SK-MEL-5 (cell line): ENCODE measurements around the gene EPN1. TPM values are rescaled to one million over a fixed set of nuclear protein-coding genes. Genes with fewer than 3 reads are reported as not detected.

ENCODE experiments used
- DNase-seq: peaks from one replicate; pipeline ENCODE4 v3.0.0-alpha.2; 2016; ENCODE audit warnings: low read depth, low spot score
- in situ Hi-C: cut with HindIII; loops from 2 replicates; pipeline ENCODE4 v1.10.0; 2016; ENCODE audit warnings: low sequenced_read_pairs, high pct_unique_total_duplicates, low pct_unique_long_range_greater_than_20kb
- polyA plus RNA-seq, 2 experiments: library from polyadenylated mRNA; depleted of rRNA; stranded (reverse); fragments of >200 nt; gene quantifications; 2 replicates each; pipeline ENCODE4 v1.2.3, GENCODE V29; 2015
- total RNA-seq: library from RNA; depleted of rRNA; stranded (reverse); fragments of >200 nt; shearing (Covaris generic); gene quantifications from 2 replicates; pipeline ENCODE4 v1.2.3, GENCODE V29; 2014; rRNA removed

EPN1 gene
- total RNA-seq, result 25.3 and 29.0 TPM in 2 replicates
- polyA plus RNA-seq (2015; cell fraction: cytosol; rRNA removed), result 184 and 238 TPM in 2 replicates
- polyA plus RNA-seq (2015; cell fraction: nucleus; rRNA removed), result 20.4 and 31.2 TPM in 2 replicates

DNA sequence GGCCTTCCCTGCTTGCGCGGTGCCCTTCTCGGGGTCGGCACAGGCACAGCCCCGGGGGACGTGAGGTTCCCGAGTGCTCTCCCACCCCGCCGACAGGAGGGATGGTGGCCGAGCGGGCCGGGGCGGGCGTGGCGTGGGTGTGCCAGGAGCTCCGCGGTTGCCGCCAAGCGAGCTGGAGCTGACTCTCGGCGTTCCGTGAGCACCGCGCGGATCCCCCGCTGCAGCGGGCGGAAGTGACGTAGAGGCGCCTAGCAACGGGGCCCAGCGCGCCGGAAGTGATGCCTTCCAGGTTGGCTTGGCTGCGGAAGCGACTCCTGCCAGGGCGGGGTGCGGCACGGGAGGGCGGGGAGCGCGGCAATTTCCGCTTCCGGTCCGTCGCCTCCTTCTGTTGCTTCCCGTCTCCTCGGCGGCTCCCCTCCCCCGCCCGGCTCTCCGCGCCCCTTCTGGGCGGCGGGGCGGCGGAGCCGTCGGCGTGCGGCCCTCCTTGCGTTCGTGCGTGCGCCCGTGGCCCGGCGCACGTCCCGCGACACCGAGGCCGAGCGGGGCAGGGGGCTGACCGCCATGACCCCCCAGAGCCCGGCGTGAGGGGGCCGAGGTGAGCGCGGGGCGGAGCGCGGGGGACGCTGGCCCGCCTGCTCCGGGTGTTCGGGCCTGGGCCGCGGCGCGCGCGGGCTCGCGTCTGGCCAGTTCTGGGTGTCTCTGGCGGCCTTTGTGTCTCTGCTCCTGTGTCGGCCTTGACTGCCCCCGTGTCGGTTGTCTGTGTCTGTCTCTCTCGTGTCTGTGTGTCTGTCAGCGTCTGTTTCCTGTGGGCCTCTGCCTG lies at the start of gene EPN1:
TSS of gene EPN1 (plus strand) at position 386 of the 820 bp plus-strand sequence. CDS start 3,402 bp downstream, outside the sequence.
- DNase-seq, result peak; percentile 95
- in situ Hi-C loops, result no loop called here

DNA sequence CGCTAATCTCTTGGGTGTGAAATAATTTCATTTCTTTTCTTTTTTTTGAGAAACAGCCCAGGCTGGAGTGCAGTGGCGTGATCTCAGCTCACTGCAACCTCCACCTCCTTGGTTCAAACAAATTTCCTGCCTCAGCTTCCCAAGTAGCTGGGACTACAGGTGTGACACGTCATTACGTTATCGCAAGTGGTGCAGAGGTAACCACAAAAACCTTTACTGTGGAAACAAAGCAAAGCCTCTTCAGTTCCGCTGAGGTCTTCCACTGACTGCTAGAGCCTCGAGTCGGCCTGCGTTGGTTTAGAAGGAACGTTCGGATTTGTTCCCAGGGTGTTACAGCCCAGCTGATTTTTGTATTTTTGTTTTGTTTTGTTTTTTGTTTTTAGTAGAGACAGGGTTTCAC lies 48.7 kb upstream of the EPN1 start:
- in situ Hi-C loops, result no loop called here
- DNase-seq, result no peak

DNA sequence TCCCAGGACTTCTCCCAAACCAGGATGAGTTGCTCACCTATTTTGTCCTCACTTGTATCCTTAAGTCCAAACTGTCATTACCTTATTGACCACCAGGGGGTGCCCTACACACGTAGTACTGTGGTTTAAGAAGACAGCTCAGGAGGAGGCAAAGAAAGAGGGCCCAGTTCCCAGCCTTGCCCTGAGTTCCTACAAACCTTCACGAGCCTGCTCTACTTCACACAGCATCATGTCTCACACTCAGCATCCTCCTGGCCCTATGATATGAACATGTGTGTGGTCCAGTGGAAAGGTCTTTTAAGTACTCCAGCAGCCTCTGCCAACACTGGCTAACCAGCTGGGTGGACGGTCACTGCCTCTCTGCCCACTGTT lies 42.6 kb upstream of the EPN1 start:
- DNase-seq, result peak; percentile 92
- in situ Hi-C loops, result no loop called here

DNA sequence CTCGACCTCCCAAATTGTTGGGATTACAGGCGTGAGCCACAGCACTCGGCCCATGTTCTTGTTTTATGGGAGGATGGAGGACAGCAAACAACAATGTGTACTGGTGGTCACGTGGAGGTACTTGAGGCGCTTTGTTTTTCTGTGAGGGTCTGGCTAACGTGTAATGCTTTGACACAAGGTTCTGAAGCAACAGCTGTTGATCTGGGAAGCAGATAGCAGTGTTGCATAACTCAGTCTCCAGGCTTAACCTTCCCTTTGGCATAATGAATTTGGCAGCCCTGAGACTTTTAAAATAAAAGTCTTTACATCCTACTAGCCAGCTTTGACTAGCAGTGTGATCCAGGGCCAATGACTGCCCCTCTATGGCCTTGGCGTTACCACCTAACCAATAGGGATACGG lies 41.2 kb upstream of the EPN1 start:
- DNase-seq, result no peak
- in situ Hi-C loops, result no loop called here

DNA sequence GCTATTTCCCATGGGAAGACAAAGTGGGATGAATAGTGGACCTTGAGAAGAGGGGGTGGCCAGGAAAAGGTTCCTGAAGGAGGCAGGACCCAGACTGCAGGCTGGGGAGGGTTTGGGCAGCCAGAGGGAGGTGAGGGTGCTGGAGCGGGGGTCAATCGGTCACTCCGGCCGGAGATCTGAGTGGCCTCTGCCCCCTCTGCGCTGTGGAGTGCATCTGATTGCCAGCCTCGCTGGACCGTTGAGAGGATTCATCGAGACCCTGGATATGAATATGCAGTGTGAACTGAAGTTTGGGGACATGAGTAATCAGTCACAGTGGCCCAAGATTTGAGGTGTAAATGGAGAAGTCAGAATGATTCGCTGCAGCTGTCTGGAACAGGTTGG lies 39.7 kb upstream of the EPN1 start:
- no peak for DNase-seq
- in situ Hi-C loops, result no loop called here

DNA sequence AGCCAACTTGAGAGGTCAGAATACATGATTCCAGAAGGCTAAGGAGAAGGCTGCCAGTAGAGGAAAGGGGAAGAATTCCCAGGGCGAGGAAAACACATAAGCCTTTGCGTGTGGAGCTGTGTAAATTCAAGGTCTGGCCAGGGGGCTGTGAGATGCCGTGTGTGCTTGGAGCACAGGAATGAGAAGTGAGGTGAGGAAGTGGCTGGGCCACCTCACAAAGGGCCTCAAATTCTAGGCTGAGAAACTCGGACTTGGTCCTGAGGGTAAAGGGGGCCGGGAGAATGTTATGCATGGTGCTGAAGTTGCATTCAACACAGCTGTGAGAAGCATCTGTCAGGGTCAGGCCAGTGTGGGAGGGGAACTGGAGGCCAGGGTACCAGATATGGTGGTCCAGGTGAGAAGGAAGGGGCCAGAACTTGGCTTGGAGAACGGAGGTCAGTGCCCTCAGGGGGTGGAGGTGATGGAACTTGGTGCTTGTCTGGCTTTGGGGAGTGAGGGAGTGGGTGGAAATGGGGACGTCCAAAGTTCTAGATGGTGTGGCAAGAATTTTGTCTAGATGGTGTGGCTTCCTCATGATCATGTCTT lies 39.1 kb upstream of the EPN1 start:
- no peak for DNase-seq
- in situ Hi-C loops, result no loop called here

DNA sequence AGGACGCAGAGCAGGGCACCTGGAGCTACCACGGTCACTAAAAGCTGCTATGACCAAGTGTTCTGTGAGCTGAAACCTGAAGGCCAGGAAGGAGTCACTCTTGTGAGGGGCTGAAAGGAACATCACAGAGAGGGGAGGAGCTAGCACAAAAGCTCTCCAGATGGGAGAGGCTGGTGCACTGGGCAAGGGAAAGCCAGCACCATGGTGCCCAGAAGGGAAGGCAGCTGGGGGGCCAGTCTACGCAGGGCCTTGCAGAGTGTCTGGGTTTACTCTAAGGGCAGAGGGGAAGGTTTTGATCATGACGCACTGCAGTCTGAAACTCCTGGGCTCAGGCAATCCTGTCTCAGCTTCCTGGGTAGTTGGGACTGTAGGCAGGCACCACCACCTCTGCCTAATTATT lies 38.3 kb upstream of the EPN1 start:
- DNase-seq, result no peak
- in situ Hi-C loops, result no loop called here

DNA sequence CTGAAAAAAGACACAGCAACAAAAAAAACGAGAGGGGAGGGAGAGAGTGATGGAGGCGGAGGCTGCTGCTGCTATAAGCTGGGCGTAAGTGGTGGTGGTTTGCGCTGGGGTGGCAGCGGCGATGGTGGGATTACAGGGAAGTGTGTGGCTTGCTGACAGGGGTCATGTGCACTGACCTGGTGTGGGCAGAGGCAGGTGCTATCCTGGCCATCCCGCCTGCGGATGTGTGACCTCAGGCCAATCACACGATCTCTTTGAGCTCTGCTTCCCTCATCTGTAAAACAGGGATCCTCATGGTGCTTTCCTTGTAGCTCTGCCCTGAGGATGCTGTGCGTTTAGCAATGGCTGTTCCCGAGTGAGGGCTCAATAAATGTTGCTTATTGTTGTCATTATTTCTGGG lies 37.5 kb upstream of the EPN1 start:
- in situ Hi-C loops, result no loop called here
- no peak for DNase-seq

DNA sequence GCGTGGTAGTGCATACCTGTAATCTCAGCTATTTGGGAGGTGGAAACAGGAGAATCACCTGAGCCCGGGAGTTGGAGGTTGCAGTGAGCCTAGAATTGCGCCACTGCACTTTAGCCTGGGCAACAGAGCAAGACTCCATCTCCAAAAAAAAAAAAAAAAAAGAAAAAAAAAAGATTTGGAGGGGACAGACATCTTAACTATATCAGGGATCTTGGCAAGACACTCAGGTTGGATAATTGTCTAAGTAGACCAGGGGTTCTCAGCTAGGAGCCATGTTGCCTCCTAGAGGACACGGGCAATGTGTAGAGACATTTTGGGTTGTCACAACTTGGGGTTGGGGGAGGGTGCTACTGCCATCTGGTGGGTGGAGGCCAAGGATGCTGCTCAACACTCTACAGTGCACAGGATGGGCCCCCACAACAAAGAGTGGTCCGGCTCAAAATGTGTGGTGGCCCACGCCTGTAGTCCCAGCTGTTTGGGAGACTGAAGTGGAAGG lies 36.1 kb upstream of the EPN1 start:
- in situ Hi-C loops, result no loop called here
- DNase-seq, result peak; percentile 72

DNA sequence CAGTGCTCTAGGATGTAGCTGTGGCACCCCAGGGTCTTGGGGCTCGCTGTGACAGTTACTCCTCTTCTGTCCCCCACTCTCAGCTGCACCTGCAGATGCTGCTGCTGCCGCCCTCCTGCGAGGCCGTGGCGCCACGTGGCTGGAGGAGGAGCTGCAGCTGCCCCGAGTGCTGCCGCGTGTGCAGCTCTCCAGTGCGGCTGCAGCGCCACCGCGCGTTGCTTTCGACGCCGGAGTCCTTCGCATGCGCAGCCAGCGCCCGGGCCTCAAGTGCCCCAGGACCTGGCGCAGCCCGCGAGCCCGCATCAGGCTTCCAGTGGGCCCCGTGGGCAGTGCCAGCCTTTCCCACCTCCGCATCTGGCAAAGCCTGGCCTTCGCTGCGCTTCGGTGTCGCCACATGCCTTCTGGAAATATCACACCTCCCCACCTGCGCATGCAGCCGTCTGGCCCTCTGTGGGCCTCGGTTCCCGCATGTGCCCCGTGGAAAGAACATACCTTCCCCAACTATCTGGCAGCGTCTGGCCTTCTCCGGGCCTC lies 34.9 kb upstream of the EPN1 start:
- in situ Hi-C loops, result no loop called here
- DNase-seq, result peak; percentile 72

DNA sequence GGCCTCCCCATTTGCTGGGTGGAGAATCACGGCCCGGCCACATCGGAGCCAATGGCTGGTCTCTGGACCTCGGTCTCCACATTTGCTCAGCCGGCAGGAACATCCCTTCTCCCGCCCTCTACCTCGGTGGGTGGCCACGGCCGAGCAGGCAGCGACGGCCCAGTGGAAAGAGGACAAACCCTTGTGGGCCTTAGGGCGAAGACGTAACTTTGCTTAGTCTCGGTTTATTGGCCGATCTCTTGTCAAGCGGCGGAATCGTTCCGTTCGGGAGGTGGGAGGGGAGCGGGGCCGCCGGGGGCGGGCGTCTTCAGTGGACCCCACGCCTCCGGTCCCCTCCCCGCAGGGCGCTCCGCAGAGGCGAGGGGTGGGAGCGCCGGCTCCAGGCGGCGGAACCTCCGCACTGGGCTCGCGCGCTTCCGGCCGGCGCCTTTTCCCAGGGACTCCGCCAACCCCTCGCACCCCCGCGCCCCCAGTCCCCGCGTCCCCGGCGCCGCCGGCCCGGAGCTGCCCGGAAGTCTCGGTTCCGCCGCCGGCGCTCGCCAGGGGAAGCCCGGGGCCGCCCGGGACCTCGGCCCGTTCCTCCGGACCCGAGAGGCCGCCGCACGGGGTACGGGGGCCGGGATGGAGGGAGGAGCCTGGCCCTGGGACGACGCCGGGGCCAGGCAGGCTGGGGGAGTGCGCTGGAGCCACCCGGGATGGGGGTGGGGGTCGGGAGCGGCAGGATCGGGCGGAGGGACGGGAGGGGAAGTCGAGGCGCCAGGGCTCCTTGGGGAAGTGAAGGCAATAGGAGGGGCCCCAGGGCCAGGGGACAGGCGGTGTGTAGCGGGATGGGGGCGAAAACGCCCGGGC lies 34.2 kb upstream of the EPN1 start, which contains the start of gene ZNF580:
TSS of gene ZNF580 (plus strand) at position 426 of the 849 bp plus-strand sequence. CDS start 1,507 bp downstream, outside the sequence.
- peak; percentile 51 for DNase-seq
- in situ Hi-C loops, result no loop called here

DNA sequence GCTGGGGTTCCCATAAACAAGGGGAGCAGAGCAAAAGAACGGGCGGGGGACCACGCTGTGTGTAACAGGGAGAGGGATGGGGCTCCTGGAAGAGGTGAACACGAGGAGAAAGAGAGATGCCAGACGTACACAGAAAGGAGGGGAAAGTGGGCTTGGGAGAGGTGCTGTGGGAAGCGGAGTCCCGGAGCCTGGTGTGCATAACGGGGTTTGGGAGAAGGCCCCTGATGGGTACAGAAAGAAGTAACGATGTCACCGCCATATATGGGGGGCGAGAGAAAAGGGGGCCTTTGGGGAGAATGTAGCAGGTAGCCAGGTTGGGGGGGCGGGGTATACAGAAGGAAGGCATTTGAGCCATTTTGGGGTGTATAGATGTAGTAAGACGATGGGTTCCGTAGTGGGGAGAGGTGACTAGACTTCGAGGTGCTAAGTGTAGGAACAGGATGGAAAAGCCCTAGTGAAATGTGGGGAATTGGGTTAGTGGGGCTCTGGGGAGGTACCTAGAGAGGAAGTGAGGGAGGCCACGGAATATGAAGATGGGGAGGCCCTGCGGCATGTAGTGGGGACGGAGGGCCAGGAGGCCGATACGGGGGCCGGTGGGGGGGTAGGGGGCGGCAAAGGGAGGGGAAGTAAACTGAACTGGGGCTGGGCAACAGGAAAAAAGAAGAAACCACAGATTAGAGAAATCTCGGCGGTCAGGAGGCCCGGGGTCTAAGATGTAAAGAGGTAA lies 33.4 kb upstream of the EPN1 start:
- peak; percentile 22 for DNase-seq

DNA sequence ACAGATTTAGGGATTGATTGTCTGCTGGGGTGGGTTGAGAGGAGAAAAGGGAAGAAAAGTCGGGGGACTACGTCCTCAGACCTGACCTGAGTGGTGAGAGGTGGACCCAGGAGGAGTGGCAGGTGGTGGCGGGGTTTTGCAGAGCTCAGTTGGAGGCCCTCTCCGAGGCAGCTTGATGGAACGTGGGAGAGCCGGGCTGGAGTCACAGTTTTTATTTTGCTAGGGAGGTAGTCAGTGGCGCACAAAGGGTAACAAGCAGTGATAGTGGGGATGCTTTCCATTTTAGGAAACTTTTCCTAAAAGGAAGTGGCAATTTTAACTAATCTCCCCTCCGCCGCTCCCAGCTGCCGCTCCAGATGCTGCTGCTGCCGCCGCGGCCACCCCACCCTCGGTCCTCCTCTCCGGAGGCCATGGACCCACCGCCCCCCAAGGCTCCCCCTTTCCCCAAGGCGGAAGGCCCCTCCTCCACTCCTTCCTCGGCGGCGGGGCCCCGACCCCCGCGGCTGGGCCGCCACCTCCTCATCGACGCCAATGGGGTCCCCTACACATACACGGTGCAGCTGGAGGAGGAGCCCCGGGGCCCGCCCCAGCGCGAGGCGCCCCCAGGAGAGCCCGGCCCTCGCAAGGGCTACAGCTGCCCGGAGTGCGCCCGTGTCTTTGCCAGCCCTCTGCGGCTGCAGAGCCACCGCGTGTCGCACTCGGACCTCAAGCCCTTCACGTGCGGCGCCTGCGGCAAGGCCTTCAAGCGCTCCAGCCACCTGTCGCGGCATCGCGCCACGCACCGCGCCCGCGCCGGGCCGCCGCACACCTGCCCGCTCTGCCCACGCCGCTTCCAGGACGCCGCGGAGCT lies 32.6 kb upstream of the EPN1 start:
- DNase-seq, result no peak
- in situ Hi-C loops, result no loop called here

More for the DNA sequence above, 33.4 kb upstream of the EPN1 start:
- in situ Hi-C loops, result no loop called here

DNA sequence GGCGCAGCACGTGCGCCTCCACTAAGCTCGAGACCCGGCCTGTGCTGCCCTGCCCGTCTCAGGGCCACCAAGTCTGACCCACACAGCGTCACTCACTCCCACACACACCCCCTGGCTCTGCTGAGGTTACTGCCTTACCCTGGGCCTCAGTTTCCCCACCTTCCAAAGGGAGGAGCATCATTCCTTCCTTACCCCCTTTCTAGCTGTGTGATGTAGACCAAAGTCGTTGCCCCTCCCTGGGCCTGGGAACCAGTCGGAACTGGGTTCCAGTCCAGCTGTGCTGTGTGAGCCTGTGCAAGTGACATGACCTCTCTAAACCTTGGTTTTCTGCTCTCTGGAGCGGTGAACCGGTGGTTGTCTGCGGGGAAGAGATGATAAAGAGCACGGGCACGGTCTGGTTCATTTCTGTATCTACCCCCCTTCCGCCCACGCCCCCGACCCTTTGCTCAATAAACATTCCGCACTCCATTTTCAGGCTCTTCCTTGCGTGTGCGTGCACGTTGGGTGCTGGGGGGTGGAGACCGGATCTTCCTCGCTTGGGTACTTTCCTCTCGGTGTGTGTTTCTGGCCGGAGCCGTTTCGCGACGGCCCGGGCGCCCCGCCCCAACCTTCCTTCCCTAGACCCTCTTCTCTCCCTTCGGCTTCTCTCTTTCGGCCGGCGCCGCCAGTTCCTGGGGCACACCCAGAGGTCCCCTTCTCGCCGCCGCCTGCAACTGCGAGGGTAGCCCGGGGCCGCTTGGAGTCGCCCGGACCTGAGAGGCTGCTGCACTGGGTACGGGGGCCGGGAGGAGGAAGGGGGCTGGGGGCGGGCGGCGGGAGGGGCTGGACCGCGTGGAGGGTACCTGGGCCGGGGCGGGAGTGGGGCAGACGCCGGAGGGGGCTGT lies 31.8 kb upstream of the EPN1 start, which contains the start of gene ZNF581:
TSS of gene ZNF581 (plus strand) at position 647 of the 884 bp plus-strand sequence. CDS start 923 bp downstream, outside the sequence.
- in situ Hi-C loops, result no loop called here
- DNase-seq, result peak; percentile 70

DNA sequence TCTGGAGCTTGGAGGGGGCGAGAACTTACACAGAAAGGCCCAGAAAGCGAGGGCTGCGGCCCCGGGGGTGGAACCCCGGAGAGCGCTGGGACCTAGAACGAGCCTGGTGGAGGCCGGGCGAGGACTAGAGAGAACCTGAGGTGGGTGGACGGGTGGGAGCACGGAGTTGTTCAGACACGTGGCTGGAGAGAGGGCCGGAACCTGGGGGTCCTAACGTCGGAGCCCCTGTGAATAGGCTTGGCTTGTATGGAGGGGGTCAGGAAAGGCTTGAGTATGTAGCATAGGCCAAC lies 31.2 kb upstream of the EPN1 start:
- no peak for DNase-seq
- in situ Hi-C loops, result no loop called here
